NCI-H2029 (cell line): Measurements from ENCODE around the gene UBE2S.
"Not testable (repeated sequence)": the region's sequence is repeated elsewhere in the genome, so short reads cannot be mapped to it uniquely, and the experiment has no call there.

ENCODE experiments used
- DNase-seq: peaks from one replicate; lab custom pipeline; 2025; lab: John Stamatoyannopoulos, UW

Gene UBE2S

DNA sequence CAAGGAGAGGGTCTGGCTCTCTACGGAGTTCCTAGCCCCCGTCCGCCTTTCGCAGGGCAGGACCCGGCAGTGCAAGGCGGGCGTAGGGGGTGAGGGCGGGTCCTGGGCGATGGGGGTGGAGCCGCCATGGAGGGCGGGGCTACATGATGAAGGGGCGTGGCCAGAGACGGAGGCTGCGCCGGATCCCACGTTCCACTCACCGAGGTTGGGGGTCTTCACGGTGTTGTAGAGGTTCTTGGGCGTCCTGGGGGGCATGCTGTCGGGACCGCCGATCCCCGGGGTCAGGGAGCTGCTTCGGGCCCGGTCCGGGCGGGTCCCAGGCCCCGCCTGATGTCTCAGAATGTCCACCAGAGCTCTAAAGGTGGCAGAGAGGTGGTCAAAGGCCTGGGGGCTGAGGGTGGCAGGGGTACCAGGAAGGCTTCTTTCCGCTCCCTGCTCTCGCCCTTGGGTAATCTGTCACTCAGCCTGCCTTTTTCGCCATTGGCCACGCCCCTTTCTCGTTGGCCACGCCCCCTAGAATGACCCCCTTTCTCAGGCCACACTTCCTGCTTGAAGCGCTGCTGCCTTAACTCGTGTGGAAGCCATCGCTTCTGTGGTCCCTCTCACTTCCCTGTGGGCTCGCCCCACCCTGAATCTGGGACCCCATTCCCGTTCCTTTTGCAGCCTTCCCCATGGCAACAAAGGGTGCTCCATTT lies 33.0 kb upstream of the UBE2S start:
- peak; percentile 17 for DNase-seq

DNA sequence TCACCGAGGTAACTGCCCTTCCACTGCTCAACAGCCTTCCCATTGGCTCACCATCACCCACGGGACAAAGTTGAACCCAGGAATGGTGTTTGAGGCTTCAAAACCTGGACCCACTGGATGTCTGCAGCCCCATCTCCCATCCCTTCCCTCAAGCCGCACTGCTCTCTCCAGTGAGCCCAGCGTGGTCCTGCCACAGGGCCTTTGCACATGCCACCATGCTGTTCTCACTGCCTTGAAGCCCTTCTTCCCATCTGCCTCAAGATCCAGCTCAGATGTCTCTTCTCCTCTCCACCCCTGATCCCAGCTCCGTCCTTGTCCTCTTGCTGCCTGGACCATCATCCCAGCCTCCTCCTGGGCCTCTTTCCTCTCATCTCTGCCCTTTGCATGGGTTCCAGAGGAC lies 31.5 kb upstream of the UBE2S start:
- DNase-seq, result no peak

DNA sequence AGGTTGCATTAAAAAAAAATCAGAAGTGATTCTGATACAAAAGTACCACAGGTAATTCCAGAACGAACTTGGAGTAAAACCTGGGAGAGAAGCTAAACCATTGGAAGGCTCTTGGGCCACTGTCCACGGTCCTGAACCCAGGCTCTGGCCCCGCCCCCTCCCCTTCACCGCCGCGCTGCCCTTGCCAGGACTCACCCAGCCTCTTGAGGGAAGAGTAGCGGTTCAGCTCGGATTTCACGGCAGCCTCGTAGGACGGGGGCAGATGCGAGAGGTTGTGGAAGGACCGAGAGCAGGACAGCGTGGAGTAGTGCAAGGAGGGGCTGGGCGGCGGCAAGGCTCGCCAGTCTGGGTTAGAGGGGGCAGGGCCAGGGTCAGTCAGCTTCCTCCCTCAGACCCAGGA lies 29.8 kb upstream of the UBE2S start:
- DNase-seq, result peak; percentile 77

DNA sequence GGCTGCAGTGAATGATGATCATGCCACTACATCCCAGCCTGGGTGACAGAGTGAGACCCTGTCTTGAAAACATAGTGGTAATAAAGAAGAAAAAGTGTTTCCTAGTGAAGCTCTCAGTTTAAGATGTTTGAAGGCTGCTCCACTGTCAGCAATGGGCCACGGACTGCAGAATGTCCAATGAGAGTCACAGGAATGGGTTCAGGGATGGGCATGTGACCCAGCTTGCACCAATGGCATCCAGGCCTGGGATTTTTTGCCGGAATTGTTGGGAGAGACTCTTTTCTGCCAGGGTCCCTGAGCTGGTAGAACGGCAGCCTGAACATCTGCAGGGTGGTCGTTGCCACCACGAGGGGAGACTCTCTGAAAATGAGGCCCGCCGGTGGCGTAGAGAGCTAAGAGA lies 29.3 kb upstream of the UBE2S start:
- DNase-seq, result no peak

DNA sequence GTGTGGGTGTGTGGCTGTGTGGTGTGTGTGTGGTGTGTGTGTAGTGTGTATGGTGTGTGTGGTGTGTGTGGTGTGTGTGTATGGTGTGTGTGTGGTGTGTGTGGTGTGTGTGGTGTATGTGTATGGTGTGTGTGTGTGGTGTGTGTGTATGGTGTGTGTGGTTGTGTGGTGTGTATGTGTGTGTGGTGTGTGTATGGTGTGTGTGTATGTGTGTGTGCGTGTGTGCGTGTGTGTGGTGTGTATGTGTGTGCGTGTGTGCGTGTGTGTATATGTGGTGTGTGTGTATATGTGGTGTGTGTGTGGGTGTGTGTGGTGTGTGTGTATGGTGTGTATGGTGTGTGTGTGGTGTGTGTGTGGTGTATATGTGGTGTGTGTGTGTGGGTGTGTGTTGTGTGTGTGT lies 27.4 kb upstream of the UBE2S start:
- DNase-seq, result no peak

DNA sequence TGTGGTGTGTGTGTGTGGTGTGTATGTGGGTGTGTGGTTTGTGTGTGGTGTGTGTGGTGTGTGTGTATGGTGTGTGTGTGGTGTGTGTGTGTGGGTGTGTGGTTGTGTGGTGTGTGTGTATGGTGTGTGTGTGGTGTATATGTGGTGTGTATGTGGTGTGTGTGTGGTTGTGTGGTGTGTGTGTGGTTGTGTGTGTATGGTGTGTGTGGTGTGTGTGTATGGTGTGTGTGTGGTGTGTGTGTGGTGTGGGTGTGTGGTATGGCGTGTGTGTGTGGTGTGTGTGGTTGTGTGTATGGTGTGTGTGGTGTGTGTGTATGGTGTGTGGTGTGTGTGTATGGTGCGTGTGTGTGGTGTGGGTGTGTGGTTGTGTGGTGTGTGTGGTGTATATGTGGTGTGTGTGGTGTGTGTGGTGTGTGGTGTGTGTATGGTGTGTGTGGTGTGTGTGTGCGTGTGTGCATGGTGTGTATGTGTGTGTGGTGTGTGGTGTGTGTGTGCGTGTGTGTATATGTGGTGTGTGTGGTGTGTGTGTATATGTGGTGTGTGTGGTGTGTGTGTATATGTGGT lies 26.9 kb upstream of the UBE2S start:
- DNase-seq, result no peak

DNA sequence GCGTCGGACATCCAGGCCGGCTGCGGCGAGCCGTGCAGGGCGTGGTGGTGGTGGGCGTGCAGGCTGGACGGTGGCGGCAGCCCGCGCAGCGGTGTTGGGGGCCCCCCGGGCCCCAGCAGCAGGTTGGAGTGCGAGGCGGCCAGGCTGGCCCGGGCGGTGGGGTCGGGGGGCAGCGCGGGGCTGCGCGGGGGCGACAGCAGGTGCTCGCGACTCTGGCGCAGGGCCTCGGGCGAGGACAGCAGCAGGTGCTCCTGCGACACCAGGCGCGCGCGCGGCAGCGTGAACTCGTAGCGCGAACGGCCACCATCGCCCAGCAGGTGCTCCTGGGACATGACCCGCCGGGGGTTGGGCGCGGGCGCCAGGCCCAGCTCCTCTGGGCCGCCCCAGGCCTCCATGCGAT lies 25.7 kb upstream of the UBE2S start:
- peak; percentile 4 for DNase-seq

DNA sequence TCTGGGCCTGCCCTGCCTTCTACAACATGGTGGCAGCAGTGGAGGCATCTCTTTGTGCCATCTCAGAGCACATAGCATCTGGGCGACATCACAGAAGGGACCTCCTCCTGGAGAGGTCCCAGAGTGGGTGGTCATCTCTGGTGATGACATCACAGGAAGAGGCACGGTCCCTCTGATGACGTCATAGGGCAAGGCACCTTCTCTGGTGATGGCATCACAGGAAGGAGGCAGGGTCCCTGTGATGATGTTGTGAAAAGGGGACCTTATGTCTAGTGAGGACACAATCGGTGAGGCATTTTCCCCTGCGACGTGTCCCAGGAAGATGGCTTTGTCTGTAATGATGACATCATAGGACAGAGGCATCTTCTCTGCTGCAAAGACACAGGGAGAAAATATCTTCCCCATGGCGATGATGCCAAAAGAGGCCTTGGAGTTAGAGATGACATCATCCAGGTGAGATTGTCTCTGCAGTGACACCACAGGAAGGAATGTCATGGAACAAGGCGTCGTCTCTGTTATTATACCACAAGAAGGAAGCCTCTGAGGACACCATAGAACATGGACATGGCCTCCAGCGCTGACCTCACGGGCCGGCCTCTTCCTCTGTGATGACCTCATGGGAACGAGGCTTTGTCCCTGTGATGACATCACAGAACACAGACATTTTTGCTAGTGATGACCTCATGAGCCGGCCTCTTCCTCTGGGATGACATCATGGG lies 24.8 kb upstream of the UBE2S start:
- DNase-seq, result no peak

DNA sequence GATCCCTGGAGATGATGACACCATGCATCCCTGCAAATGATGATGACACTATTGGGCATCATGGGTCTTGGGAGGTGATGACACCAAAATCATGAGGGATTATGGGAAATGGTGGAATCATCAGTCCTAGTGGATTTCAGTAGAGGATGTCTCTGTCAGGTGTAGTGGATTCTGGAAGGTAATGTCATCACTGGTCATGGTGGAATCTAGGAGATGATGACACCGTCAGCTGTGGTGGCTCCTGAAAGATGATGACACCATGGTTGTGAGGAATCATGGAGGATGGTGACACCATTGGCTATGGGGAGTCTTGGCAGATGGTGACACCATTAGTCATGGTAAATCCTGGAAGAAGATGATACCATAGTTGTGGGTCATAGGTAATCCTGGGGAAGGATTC lies 23.6 kb upstream of the UBE2S start:
- DNase-seq, result no peak

DNA sequence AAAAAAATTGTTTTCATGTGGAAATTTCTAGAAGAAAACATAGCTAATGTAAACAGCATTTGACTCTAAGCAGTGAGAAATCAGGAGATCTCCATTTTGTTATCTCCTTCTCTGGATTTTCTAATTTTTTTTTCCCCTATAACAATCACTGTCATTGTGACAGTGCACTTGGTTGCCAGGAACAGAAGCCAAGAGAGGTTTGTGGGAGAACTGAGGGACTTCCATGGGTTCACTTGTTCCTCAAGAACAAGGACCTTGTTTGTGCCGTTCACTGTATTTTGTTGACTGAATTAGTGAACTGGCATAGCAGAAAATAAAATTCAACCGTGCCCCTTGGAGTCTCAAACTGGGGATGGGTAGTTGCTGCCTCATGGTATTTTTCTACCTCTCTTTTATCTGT lies 18.5 kb upstream of the UBE2S start:
- no peak for DNase-seq

DNA sequence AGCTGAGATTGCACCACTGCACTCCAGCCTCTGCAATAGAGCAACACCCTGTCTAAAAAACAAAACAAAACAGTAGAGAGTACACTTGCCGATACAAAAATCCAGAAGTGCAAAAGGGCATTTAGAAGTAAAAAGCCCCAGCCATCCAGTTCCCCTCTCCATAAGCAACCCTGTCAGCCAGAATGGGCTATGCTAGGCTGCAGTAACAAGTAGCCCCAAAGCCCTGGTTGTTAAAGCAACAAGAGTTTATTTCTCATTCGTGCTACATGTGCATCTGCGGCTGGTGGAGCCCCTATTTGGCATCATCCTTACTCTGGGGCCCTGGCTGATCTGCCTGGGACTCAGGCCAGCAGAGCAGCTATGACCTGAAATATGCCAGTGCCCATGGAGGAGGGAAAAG lies 16.9 kb upstream of the UBE2S start:
- DNase-seq, result no peak

DNA sequence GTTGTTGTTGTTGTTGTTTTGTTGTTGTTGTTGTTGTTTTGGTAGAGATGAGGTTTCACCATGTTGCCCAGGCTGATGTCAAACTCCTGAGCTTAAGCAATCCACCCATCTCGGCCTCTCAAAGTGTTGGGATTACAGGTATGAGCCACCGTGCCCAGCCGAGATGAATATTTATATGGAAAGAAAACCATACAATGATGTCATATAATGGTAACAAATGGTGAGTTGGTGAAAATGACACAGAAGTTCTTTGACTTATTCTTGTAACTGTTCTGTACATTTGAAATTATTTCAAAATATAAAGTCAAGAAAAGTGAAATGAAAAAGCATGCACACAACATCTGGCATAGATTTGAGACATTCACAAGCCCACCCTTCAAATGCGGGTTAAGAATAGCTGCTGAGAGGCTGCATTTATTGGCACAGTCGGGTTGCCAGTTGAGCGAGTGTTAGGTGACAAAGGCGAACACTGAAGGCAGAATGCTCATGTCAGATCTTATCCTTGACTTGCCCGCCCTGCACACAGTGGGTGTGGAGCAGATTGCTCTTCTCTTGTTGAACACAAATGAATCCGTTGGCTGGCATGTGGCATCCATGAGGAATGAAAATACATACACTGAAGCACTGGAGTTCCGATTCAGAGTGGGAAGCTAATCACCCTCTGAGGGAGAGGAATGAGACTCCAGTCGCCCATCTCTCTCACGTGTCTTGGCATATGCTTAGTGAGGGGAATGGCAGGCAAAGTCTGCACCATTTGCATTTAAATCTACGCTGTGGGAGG lies 15.8 kb upstream of the UBE2S start:
- DNase-seq, result no peak

DNA sequence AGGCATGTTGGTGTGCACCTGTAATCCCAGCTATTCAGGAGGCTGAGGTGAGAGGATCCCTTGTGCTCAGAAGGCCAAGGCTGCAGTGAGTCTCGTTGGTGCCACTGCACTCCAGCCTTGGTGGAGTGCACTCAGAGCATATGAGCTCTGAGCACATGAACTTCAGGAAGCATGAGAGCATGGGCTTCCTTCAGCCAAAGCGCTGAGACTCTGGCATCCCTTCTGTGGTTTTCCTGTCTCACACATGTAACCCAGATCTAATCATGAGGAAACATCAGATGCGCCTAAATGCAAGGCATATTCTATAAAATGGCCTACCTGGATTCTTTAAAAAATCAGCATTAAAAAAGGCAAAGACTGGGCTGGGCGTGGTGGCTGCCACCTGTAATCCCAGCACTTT lies 13.7 kb upstream of the UBE2S start:
- DNase-seq, result not testable (repeated sequence)

DNA sequence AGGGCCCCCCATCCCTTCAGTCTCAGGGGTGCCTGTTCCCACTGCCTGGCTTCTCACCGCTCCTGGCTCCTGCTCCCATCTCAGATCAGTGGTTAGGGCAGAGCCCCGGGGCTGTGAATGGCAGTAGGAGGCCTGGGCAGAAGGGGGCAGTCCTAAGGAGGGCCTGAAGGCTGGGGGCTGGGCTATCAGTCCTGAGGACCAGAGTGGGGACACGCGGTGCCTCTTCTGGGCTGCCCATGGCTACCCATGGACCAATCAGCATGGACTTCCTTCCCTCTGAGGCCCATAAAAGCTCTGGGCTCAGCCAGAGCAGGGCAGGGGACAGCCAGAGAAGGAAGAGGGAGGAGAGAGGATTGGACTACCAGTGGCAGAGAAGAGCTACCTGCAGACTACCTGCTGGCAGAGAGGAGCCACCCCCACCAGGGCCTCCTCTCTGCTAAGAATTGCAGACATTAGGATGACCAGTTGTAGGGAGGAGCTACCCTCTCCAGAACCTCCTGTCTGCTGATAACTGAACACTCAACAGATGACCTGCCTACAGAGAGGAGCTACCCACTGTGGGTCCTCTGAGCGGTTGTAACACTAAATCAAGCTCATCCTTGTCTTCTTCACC lies 12.1 kb upstream of the UBE2S start:
- no peak for DNase-seq

DNA sequence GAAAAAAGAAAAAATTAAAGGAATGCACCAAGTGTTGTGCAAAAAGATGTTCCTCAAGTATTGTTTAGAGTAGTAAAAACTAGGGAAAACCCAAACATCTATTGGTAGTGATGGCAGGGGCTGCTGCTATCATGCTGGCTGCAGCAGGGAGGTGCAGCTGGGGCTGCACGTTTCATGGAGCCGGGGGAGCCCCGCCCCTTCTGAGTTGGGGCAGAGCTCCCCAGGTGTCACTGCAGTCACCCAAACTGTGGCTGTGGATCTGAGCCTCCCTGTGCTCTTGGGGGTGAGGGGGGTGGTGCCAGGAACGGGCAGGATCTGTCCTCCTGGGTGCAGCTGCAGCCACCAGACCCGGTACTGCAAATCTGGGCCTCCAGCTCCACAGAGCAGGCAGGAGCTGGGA lies 11.5 kb upstream of the UBE2S start:
- no peak for DNase-seq

DNA sequence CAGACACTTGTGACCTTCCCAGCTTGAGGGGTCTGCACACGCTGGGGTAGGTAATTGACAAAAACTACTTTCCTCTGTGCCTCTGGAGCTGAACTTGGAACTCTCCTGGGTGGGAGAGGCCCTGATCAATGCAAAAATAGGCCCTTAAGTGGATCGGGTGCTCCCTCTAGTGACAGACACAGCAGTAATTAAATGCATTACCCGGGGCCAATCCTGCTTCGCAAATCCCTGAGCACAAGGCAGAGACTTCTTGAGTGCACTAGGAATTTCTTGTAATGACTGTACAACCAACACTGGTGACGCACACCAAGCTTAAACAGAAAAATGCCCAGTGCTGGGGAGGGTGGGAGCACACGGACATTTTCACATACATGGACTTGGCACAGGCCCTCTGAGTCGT lies 10.6 kb upstream of the UBE2S start:
- peak; percentile 26 for DNase-seq

DNA sequence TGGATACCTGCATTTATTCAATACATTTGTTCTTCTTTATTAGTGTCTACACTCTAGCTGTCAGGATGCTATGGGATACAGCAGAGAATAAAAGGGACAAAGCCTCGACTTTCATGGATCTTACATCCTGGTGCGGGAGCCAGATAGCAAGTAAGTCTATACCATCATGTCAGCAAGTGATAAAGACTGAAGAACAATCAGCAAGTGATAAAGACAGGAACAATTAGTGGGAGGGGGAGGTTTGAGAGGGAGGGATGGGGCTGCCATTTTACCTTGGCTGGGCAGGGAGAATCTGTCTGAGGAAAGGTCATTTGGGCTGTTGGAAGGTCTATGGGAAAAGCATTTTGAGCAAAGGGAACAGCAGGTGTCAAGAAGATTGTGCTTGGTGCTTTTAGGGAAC lies 2.6 kb upstream of the UBE2S start:
- no peak for DNase-seq

DNA sequence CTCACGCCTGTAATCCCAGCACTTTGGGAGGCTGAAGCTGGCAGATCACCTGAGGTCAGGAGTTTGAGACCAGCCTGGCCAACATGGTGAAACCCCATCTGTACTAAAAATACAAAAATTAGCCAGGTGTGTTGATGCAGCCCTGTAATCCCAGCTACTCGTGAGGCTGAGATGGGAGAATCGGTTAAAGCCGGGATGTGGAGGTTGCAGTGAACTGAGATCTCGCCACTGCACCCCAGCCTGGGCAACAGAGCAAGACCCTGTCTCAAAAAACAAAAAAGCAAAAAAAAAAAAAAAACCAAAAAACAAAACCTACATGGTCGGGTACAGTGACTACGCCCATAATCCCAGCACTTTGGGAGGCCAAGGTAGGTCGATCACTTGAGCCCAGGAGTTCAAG lies 1.6 kb upstream of the UBE2S start:
- DNase-seq, result not testable (repeated sequence)

DNA sequence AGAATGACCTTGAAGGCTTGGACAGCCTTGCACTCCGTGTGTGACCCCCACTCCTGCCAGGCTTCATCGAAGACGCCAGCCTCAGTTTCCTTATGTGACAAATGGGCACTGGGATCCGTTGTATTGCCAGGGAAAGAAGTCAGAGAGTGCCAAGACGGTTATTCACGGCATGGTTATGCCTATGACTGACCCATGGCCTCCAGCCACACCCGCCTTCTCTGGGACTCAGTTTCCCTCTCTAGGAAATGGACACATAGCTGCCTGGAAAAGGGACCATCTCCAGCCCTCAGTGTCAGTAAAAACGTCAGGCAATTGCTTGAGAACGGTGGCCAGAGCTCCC lies 915 bp upstream of the UBE2S start:
- DNase-seq, result no peak

DNA sequence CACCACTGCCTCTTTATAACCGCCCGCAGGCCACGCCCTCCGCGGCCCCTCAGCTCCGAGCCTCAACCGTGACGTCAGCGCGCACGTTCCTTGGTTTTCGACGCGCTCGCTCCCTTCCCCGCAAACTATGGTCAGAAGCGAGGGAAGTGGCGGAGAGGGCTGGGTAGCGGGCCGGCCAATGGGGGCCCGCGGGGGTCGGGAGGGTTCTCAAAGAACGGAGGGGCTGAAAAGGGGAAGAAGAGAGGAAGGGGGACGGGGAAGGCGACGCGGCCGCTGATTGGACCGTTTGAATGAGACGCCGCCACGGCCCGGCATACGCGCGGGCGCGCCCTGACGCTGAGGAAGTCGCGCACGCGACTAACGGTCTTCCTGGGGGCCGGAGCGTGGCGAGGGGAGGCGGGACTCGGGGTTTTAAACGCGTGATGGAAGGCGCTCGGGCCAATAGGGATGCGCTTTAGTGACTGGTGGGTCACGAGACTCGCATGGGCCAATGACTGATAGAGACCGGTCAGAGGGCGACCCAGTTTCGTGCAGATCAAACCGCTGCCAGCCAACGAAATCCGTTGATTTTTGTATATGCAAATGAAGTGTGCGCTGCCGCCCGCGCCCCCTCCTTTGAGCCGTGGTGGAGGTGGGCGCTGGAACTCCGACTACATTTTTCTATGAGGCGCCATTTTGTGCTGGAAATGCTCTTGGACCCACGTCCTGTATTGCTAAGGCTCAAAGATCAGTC lies 378 bp upstream of the UBE2S start:
- peak; percentile 99 for DNase-seq

DNA sequence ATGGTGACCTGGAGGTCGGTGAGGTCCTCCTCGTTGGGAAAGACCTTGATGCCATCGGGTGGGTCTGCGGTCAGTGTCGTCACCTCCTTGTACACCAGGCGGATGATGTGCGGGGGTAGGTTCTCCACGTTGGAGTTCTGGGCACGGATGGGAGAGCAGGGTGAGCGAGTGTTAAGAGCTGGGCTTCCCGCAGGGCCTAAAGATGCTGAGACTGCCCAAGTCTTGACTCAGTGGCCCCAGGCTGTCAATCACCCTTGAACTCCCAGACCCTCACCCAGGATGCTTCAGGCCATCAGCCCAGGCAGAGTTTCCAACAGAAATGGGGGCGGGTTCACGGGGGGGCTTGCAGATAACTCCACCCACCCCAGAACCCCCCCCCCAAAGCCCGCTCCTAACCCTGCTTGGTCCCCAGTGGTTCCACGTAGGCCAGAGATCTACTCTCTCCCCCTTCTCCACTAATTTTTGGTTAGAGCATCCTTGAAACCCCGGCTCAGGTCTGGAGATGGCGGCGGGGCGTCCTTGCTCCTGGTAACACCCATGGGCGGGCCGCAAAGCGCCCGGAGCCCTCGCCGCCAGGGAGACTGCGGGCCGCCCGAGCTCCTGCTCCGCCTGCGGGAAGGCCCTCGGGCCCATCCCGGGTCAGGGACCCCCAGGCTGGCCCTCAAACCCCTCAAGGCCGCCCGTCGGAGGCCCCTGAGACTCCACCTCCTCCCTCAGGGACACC lies 600 bp downstream of the UBE2S start:
- no peak for DNase-seq
